GM21390 (cell line): Measurements from ENCODE around the gene PIP5KL1.

Experiments
- ATAC-seq: cut with Tn5 transposase; IDR thresholded peaks from one replicate; pipeline ENCODE4 v1.9.1; 2021; ENCODE audit not compliant: unreplicated experiment

PIP5KL1 gene

DNA sequence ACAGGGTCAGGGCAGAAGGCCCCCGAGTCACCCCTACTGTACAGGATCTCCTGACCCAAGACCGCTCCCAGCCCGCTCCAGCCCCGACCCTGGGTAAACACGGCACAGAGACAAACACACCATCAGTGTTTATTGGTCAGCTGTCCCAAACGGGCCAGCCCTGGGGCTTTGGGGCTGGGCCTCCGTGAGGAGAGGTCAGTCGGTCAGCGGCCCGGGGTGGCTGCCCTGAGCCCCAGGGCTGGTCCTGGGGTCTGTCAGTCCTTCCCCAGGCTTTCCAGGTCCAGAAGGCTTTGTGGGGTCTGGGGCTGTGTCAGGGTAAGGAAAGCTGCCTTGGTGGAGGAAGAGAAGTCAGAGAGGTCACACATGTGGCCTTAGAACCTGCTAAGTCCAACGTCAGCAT, 4.4 kb upstream of the PIP5KL1 start:
- no peak for ATAC-seq

DNA sequence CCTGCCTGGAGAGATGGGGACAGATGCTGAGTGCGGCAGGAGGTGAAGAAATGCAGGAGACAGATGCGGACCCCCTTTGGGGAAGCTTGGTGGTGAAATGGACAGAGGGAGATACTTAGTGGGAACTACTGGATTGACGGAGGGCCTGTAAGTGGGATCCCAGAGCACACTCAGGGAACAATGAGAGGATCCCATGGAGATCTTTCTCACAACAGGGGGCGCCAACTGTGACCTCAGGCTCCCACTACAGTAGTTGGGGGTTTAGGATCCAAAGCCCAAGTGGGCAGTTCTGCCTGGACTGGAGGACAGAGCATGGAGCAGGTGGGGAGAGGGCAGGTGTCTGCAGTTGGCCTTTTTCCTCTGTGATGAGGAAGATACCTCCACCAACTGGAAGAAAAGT, 3.7 kb upstream of the PIP5KL1 start:
- ATAC-seq: no peak

- ATAC-seq: peak; percentile 14
Measured at GRCh38 chr9:127931092-127931881, 710 bp upstream of the PIP5KL1 start.

DNA sequence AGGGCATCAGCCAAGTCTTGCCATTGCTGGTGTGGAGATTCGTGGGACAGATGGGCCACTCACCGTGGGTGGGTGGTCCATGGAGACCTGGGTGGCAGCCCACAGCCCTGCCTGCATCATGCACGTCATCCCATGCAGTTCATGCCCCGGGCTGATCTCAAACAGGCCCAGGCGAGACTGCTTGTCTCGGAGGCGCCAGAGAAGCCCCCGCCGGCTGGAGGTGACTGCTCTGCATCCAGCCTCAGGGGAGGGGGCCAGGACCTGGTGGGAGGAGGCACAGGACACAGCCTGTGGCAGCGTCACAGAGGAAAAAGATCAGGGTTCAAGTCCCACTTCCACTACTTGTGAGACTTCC, 975 bp downstream of the PIP5KL1 start:
- no peak for ATAC-seq

- ATAC-seq: no peak
Measured at GRCh38 chr9:127928676-127929624, 1.6 kb downstream of the PIP5KL1 start.

- ATAC-seq: no peak
Measured at GRCh38 chr9:127927988-127928675, 2.4 kb downstream of the PIP5KL1 start.

GRCh38 chr9:127927201-127927987, 3.2 kb downstream of the PIP5KL1 start:
- ATAC-seq: no peak

GRCh38 chr9:127926906-127927200, 3.7 kb downstream of the PIP5KL1 start:
- ATAC-seq: no peak

- ATAC-seq: no peak
Measured at GRCh38 chr9:127925959-127926905, 4.3 kb downstream of the PIP5KL1 start.

DNA sequence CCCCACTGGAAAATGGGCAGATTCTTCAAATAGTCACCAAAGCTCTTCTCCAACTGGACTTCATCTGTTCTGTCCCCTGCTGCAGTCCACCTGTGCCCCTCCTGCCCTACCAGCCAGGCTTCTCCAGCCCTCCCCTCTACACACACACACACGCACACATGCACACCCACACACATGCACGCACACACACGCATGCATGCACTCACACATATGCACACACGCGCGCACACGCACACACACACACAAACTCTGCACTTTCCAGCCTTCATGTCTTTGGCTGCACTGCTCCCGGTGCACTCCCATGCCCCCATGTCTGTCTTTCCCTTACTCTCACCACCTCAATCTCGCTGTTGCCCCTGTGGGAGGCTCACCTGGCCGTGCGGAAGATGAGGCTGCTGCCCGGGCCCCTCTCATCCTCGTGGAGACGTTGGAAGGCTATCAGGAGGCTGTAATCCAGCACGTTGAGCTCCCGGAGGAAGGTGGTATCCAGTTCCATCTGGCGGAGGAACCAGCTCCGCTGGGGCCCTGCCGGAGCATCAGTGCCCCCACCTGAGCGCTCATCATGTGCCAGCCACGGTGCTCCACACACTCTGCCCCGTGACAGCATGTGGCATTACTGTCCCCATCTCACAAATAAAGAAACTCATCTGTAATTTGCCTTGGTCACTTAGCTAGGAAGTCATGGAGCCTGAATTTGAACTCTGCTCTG, 5.7 kb downstream of the PIP5KL1 start:
- ATAC-seq: no peak

- no peak for ATAC-seq
Measured at GRCh38 chr9:127923771-127924170, 6.8 kb downstream of the PIP5KL1 start.

DNA sequence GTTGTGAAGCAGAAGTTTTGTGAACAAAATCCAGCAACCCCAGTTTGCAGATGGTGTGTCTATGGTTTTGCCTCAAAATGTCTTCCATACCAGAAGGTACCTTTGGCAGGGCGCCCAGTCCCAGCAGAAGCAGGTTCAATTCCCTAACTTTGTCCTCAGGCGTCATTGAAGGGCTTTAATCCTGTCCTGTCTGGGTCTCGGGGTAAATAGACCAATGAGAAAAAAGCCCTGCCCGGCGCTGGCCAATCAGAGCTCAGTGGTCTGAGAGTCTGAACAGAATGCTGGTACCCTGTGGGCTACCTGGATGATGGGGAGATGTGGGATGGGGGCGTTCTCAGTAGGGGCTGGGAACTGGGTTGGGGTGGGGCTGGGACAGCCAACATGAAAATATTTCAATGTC, 7.5 kb downstream of the PIP5KL1 start:
- ATAC-seq: no peak

DNA sequence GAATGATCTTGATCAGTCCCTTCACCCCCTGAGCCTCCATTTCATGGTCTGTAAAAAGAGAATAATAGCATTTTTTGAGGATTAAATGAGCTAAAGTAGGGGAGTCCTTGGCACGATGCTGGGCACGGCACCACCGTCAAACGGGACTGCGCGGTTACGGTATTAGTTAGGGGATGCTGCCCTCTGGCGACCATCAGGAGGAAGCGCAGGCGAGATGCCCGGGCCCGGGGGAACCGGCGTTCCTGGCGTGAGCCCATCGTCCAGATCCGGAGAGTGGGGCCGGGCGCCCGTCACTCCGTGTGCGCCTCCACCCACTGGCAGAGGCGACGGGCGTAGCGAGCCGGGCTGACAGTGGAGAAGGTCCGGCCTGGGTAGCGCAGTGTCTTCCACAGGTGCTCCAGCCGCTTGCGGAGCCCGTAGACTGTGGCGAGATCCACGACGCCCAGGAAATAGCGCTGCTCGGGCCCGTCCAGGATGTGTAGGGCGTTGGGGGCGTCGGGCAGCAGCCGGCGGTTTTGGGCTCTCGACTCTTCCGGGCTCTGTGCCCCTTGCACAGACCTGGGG, 8.9 kb downstream of the PIP5KL1 start:
- no peak for ATAC-seq

GRCh38 chr9:127920794-127921193, 9.8 kb downstream of the PIP5KL1 start:
- no peak for ATAC-seq

GRCh38 chr9:127919253-127919815, 11.2 kb downstream of the PIP5KL1 start:
- no peak for ATAC-seq

DNA sequence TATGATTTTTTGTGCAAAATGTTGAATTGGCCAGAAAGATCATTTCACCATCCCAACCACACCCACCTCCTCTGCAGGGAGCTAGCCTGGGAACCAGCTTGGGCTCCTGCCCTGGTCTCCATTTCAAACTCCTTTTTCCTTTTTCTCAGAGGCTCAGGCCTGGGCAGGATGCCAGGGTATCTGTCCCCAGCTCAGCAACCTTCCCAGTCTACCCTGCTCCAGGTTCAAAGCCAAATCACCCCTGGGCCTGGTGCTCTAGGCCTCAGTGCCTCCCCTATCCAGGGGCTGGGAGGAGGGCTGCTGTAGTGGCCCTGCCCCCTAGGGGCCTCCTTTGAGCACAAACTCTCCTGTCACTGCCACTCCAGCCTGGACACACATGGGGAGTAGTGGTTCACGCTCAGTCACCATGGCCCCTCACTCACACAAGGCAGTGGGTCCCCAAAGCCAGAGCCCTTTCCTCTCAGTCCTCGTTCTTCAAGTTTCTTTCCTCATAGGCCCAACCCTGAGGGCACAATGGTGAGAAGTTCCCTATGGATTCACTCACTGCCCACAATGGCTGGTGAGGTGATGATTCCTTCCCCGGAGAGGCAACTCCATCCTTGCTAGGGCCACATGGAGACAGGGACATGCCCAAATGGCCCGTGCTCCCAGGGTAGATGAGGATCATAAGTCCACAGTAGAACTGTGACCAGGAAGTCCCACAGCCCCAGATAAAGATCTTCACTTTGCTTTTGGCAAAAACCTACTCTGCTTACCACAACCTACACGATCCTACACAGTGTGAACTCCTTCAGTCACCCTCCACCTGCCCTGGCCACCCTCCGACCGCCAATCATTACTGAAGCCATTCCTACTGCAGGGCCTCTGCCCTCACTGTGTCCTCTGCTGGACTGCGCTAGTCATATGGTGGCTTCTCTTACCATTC, 12.1 kb downstream of the PIP5KL1 start:
- no peak for ATAC-seq

GRCh38 chr9:127917603-127918002, 13.0 kb downstream of the PIP5KL1 start:
- peak; percentile 29 for ATAC-seq
